ENCODE data around the gene CDIP1.

CDIP1 gene

GRCh38 chr16:4461250-4462085, 77.1 kb downstream of the CDIP1 start:
- Histone ChIP-seq H3K4me3 (replicated peaks; ENCODE audit: insufficient read depth, low read length) (no peak overlapping the region), H3K27me3 (ENCODE audit: insufficient read depth, poor library complexity, severe bottlenecking) (no peaks in the 10 kb centered on the region), H3K27ac (replicated peaks) (no peak overlapping the region)
- TF ChIP-seq SPI1 (IDR thresholded peaks at IDR 0.05; ENCODE audit: borderline replicate concordance, low read depth) (no peak), CTCF (IDR thresholded peaks at IDR 0.05; ENCODE audit: insufficient read depth, low read length) (no peak), REST (IDR thresholded peaks at IDR 0.05; ENCODE audit: insufficient replicate concordance, low read depth) (no peak), GABPA (IDR thresholded peaks at IDR 0.05; ENCODE audit: low read depth) (no peak), POLR2AphosphoS5 (IDR thresholded peaks at IDR 0.05; ENCODE audit: low read depth) (no peak; the same call in 1 of the 2 replicates)
- DNase-seq (ENCODE audit: low read depth in 1 of 2, low spot score in 1 of 2), result no peak

GRCh38 chr16:4460936-4461249, 77.7 kb downstream of the CDIP1 start:
- Histone ChIP-seq H3K27ac (replicated peaks) (no peak overlapping the region), H3K4me3 (replicated peaks; ENCODE audit: insufficient read depth, low read length) (no peak overlapping the region), H3K27me3 (ENCODE audit: insufficient read depth, poor library complexity, severe bottlenecking) (no peaks in the 10 kb centered on the region)
- DNase-seq (ENCODE audit: low read depth in 1 of 2, low spot score in 1 of 2), result no peak
- TF ChIP-seq POLR2AphosphoS5 (IDR thresholded peaks at IDR 0.05; ENCODE audit: low read depth) (no peak), GABPA (IDR thresholded peaks at IDR 0.05; ENCODE audit: low read depth) (no peak), REST (IDR thresholded peaks at IDR 0.05; ENCODE audit: insufficient replicate concordance, low read depth) (no peak), SPI1 (IDR thresholded peaks at IDR 0.05; ENCODE audit: borderline replicate concordance, low read depth) (no peak), CTCF (IDR thresholded peaks at IDR 0.05; ENCODE audit: insufficient read depth, low read length) (no peak)

Measured in HL-60 (cell line).